ENCODE data around the gene GATAD2A. TPM values are rescaled to one million over a fixed set of nuclear protein-coding genes. Genes with fewer than 3 reads are reported as not detected.
A peak's percentile ranks its signal among the peaks of the same experiment; 100 is the strongest.

GATAD2A gene
- total RNA-seq, 6 experiments from 2014 or later = 23.9 to 59.6 (median 39.2) TPM

- intact Hi-C loops (cut with DNase I) = no loop called here
- TF ChIP-seq, protein P1, sequence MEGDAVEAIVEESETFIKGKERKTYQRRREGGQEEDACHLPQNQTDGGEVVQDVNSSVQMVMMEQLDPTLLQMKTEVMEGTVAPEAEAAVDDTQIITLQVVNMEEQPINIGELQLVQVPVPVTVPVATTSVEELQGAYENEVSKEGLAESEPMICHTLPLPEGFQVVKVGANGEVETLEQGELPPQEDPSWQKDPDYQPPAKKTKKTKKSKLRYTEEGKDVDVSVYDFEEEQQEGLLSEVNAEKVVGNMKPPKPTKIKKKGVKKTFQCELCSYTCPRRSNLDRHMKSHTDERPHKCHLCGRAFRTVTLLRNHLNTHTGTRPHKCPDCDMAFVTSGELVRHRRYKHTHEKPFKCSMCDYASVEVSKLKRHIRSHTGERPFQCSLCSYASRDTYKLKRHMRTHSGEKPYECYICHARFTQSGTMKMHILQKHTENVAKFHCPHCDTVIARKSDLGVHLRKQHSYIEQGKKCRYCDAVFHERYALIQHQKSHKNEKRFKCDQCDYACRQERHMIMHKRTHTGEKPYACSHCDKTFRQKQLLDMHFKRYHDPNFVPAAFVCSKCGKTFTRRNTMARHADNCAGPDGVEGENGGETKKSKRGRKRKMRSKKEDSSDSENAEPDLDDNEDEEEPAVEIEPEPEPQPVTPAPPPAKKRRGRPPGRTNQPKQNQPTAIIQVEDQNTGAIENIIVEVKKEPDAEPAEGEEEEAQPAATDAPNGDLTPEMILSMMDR (IDR thresholded peaks at IDR 0.05) = no peak
- no peak for TF ChIP-seq POLR2A (IDR thresholded peaks at IDR 0.05)
- ATAC-seq = peak in 1 of 4 donors; percentile 25
Measured at GRCh38 chr19:19433666-19434213, 28.3 kb downstream of the GATAD2A start.

GRCh38 chr19:19434483-19435045, 29.1 kb downstream of the GATAD2A start:
- Histone ChIP-seq H3K27me3 (no peaks in the 10 kb centered on the region), H3K36me3 (no peaks in the 10 kb centered on the region), H3K27ac (peak overlapping the region; percentile 43 to 80 (median 46)), H3K4me1 (peaks cover 0 to 38% (median 11%) of the 10 kb centered on the region in 4 donors), H3K4me3 (peak overlapping the region in 1 of 3 donors; percentile 6), H3K9me3 (no peaks in the 10 kb centered on the region)
- 26% methylated on average over 7 of the region's 8 CpGs for whole genome bisulfite sequencing (ENCODE audit: insufficient coverage, low coverage, low lambda C conversion rate, missing lambda C conversion rate)
- peak in 2 of 3 donors; percentile 44 to 66 for DNase-seq
- ATAC-seq = peak; percentile 84 to 93 (median 88)
- TF ChIP-seq, protein P1 (IDR thresholded peaks at IDR 0.05) = no peak
- intact Hi-C loops (cut with DNase I) = no loop called here

More at GRCh38 chr19:19433666-19434213, 28.3 kb downstream of the GATAD2A start:
- peak overlapping the region; percentile 43 to 80 (median 46) for H3K27ac ChIP-seq
- no peaks in the 10 kb centered on the region for H3K9me3 ChIP-seq
- WGBS (ENCODE audit: insufficient coverage, low coverage, low lambda C conversion rate, missing lambda C conversion rate) = 67% methylated on average over 3 of the region's 3 CpGs
- no peak for DNase-seq
- H3K4me1 ChIP-seq = peaks cover 0 to 38% (median 11%) of the 10 kb centered on the region in 4 donors
- H3K27me3 ChIP-seq = no peaks in the 10 kb centered on the region
- no peak overlapping the region for H3K4me3 ChIP-seq
- H3K36me3 ChIP-seq = no peaks in the 10 kb centered on the region

DNA sequence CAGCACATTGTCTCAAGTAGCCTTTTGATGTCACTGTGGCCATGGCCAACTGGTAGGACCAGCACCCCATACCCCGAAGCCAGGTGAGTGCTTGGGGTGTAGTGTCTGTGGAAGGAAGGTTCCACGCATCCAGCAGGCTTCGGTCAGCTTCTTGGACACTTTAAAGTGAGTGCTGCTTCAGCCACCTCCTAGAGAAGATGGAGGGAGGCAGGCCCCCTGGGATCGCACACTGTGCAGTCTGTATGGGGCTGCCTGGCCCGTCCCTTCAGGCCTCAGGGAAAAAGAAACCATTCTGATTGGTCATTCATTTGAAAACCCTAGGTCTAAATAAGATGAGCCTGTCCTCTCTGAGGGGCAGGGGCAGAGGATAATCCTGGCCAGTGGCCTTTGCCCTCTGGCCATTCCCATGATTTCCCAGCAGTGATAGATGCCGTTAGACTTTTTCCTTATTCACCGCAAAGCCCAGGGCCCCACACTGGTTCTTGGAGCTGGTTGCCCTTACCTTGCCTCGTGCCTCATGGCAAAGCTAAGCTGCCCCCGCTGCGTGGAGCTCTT, 30.7 kb downstream of the GATAD2A start:
- intact Hi-C loops (cut with DNase I) = no loop called here

DNA sequence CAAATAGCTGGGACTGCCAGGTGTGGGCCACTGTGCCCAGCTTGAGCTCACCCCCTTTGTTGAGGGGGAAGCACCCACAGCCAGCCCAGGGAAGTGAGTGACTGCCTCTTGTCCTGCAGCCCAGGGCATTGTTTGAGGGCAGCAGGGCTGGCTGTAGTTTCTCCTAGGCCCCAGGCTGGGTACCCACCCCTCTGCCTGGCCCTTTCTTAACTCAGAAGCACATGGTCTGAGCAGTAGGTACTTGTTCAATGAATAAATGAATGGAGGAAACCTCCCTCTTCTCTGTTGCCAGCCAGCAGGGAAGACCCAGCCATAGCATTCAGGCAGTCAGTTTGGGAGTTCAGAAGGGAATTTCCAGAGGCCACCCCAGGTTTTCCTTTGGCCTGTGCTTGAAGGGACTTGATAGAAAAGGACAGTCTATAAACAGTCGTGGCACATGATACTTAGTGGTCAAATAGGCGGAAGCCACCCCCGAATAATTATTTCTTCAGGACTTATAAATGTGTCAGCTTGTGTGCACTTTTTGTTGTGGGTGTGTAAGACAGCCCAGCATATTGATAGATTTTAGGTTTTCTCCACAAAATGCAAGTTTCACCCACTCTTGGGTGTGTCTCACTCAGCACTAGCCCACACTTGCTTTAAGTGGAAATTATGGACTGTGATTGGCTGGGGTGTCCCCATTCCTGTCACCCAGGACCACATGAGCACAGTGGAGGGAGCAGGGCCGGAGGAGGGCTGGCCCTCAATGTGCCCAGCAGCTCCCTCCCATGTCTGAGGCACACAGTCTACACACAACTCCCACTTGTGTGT, 33.1 kb downstream of the GATAD2A start:
- no peak overlapping the region for H3K4me3 ChIP-seq
- no peaks in the 10 kb centered on the region for H3K9me3 ChIP-seq
- ATAC-seq (no peak), DNase-seq (no peak)
- no peaks in the 10 kb centered on the region for H3K27me3 ChIP-seq
- TF ChIP-seq, protein P1 (IDR thresholded peaks at IDR 0.05) = no peak
- TF ChIP-seq POLR2A (IDR thresholded peaks at IDR 0.05) = no peak
- H3K4me1 ChIP-seq = peaks cover 0 to 28% (median 10%) of the 10 kb centered on the region in 4 donors
- intact Hi-C loops (cut with DNase I) = no loop called here
- WGBS (ENCODE audit: insufficient coverage, low coverage, low lambda C conversion rate, missing lambda C conversion rate) = 65% methylated on average over 3 of the region's 4 CpGs
- no peak overlapping the region for H3K27ac ChIP-seq
- no peaks in the 10 kb centered on the region for H3K36me3 ChIP-seq

More for the DNA sequence above, 30.7 kb downstream of the GATAD2A start:
- H3K27ac ChIP-seq = peak overlapping the region in 1 of 3 donors; percentile 20
- peak; percentile 48 to 67 (median 58) for ATAC-seq
- no peak for DNase-seq
- TF ChIP-seq POLR2A (IDR thresholded peaks at IDR 0.05) = no peak
- TF ChIP-seq, protein P1 (IDR thresholded peaks at IDR 0.05) = no peak
- H3K27me3 ChIP-seq = no peaks in the 10 kb centered on the region
- WGBS (ENCODE audit: insufficient coverage, low coverage, low lambda C conversion rate, missing lambda C conversion rate) = 20% methylated on average over 3 of the region's 10 CpGs
- H3K36me3 ChIP-seq = no peaks in the 10 kb centered on the region
- peaks cover 0 to 38% (median 11%) of the 10 kb centered on the region in 4 donors for H3K4me1 ChIP-seq
- H3K4me3 ChIP-seq = no peak overlapping the region
- no peaks in the 10 kb centered on the region for H3K9me3 ChIP-seq
